H9 (cell line): ENCODE results near the gene LARP1. TPM values are rescaled to one million over a fixed set of nuclear protein-coding genes. Genes with fewer than 3 reads are reported as not detected.

Experiments
- DNase-seq: peaks from one replicate; pipeline ENCODE4 v3.0.0-alpha.2; 2017
- H2AFZ ChIP-seq: one replicate; pipeline ENCODE4 v1.6.1; 2013; ENCODE audit warnings: mild to moderate bottlenecking, low read length, control low read depth, moderate library complexity
- H2AK5ac ChIP-seq: 2 replicates; pipeline ENCODE4 v1.6.1; 2013; ENCODE audit warnings: low read length, control low read depth, mixed read lengths; ENCODE audit not compliant: insufficient read length
- H2BK120ac ChIP-seq: one replicate; pipeline ENCODE4 v1.6.1; 2013; ENCODE audit warnings: low read depth, mild to moderate bottlenecking, low read length, control low read depth, inconsistent platforms; ENCODE audit not compliant: poor library complexity, severe bottlenecking
- H2BK12ac ChIP-seq: 2 replicates; pipeline ENCODE4 v1.6.1; 2013; ENCODE audit warnings: low read length, control low read depth, mixed read lengths, low read depth; ENCODE audit not compliant: insufficient read length
- H2BK15ac ChIP-seq: 2 replicates; pipeline ENCODE4 v1.6.1; 2013; ENCODE audit warnings: low read depth, low read length, control low read depth
- H2BK20ac ChIP-seq: one replicate; pipeline ENCODE4 v1.6.1; 2013; ENCODE audit warnings: low read depth, mild to moderate bottlenecking, low read length, control low read depth, inconsistent platforms; ENCODE audit not compliant: poor library complexity, severe bottlenecking
- H2BK5ac ChIP-seq: 2 replicates; pipeline ENCODE4 v1.6.1; 2013; ENCODE audit warnings: low read length, control low read depth, mixed read lengths; ENCODE audit not compliant: insufficient read length
- H3K14ac ChIP-seq: 2 replicates; pipeline ENCODE4 v1.6.1; 2013; ENCODE audit warnings: low read length, control low read depth; ENCODE audit not compliant: insufficient read depth
- H3K18ac ChIP-seq: 2 replicates; pipeline ENCODE4 v1.6.1; 2013; ENCODE audit warnings: low read depth, mild to moderate bottlenecking, mixed read lengths, low read length, control low read depth; ENCODE audit not compliant: insufficient read length
- H3K23ac ChIP-seq: 2 replicates; pipeline ENCODE4 v1.6.1; 2013; ENCODE audit warnings: low read length, control low read depth, mixed read lengths, low read depth; ENCODE audit not compliant: insufficient read length
- H3K23me2 ChIP-seq: 2 replicates; pipeline ENCODE4 v1.6.1; 2013; ENCODE audit warnings: low read depth, mild to moderate bottlenecking, mixed read lengths, low read length, control low read depth; ENCODE audit not compliant: insufficient read length, poor library complexity, severe bottlenecking
- H3K27ac ChIP-seq: 2 replicates; pipeline ENCODE4 v1.5.1; 2013; ENCODE audit warnings: low read length, control low read depth, mixed read lengths, low read depth; ENCODE audit not compliant: insufficient read length
- H3K27me3 ChIP-seq: 2 replicates; pipeline ENCODE4 v1.6.1; 2013; ENCODE audit warnings: low read length, control low read depth, inconsistent platforms; ENCODE audit not compliant: insufficient read depth
- H3K4ac ChIP-seq: 2 replicates; pipeline ENCODE4 v1.6.1; 2013; ENCODE audit warnings: low read depth, mild to moderate bottlenecking, control low read depth, inconsistent platforms, low read length, moderate library complexity
- H3K4me1 ChIP-seq: 2 replicates; pipeline ENCODE4 v1.6.1; 2013; ENCODE audit warnings: low read length, control low read depth, inconsistent platforms; ENCODE audit not compliant: insufficient read depth
- H3K4me2 ChIP-seq: 2 replicates; pipeline ENCODE4 v1.6.1; 2013; ENCODE audit warnings: low read length, control low read depth, mixed read lengths; ENCODE audit not compliant: insufficient read length, insufficient read depth
- H3K56ac ChIP-seq: 2 replicates; pipeline ENCODE4 v1.6.1; 2013; ENCODE audit warnings: low read depth, mild to moderate bottlenecking, mixed read lengths, low read length, control low read depth; ENCODE audit not compliant: insufficient read length
- H3K79me1 ChIP-seq: 2 replicates; pipeline ENCODE4 v1.6.1; 2013; ENCODE audit warnings: low read depth, mild to moderate bottlenecking, moderate library complexity, low read length, control low read depth, inconsistent platforms; ENCODE audit not compliant: insufficient read depth, poor library complexity, severe bottlenecking
- H3K79me2 ChIP-seq: 2 replicates; pipeline ENCODE4 v1.6.1; 2013; ENCODE audit warnings: low read length, control low read depth, inconsistent platforms; ENCODE audit not compliant: insufficient read depth
- H3K9ac ChIP-seq: 2 replicates; pipeline ENCODE4 v1.6.1; 2013; ENCODE audit warnings: low read length, control low read depth, mixed read lengths; ENCODE audit not compliant: insufficient read length; ENCODE audit errors: extremely low read depth
- H3K9me3 ChIP-seq: one replicate; pipeline ENCODE4 v1.6.1; 2013; ENCODE audit warnings: low read depth, low read length, inconsistent platforms; ENCODE audit not compliant: control insufficient read depth
- H3T11ph ChIP-seq: one replicate; pipeline ENCODE4 v1.6.1; 2013; ENCODE audit warnings: mild to moderate bottlenecking, low read length, control low read depth, inconsistent platforms
- H4K20me1 ChIP-seq: one replicate; pipeline ENCODE4 v1.6.1; 2013; ENCODE audit not compliant: control insufficient read depth, insufficient read length, insufficient read depth
- H4K5ac ChIP-seq: 2 replicates; pipeline ENCODE4 v1.6.1; 2013; ENCODE audit warnings: low read depth, mild to moderate bottlenecking, mixed read lengths, low read length, control low read depth; ENCODE audit not compliant: insufficient read length
- H4K8ac ChIP-seq: replicated peaks from 2 replicates; pipeline ENCODE4 v1.6.1; 2013; ENCODE audit warnings: low read length, control low read depth, mixed read lengths, low read depth; ENCODE audit not compliant: insufficient read length
- H4K91ac ChIP-seq: 2 replicates; pipeline ENCODE4 v1.6.1; 2013; ENCODE audit warnings: low read depth, mild to moderate bottlenecking, moderate library complexity, mixed read lengths, low read length, control low read depth; ENCODE audit not compliant: insufficient read length
- H3K27ac Mint-ChIP-seq, 3 experiments: 2 replicates in 2 of 3; 3 replicates in 1 of 3; pipeline ENCODE4 v1.8.0; 2020 to 2021; ENCODE audit warnings: mixed read lengths in 3 of 3, mild to moderate bottlenecking in 1 of 3, moderate library complexity in 1 of 3
- H3K27me3 Mint-ChIP-seq: 2 replicates; pipeline ENCODE4 v1.8.0; 2021; ENCODE audit warnings: low read depth, mild to moderate bottlenecking, moderate library complexity, mixed read lengths
- H3K36me3 Mint-ChIP-seq, 3 experiments: 2 replicates in 2 of 3; 3 replicates in 1 of 3; pipeline ENCODE4 v1.8.0; 2020 to 2021; ENCODE audit warnings: low read depth in 3 of 3, mixed read lengths in 3 of 3; ENCODE audit not compliant: insufficient read depth in 1 of 3
- H3K4me1 Mint-ChIP-seq, 2 experiments: 2 replicates each; pipeline ENCODE4 v1.8.0; 2020; ENCODE audit warnings: mixed read lengths in 2 of 2
- H3K4me3 Mint-ChIP-seq, 2 experiments: 2 replicates in 1 of 2; 3 replicates in 1 of 2; pipeline ENCODE4 v1.8.0; 2020 to 2021; ENCODE audit warnings: mild to moderate bottlenecking in 2 of 2, mixed read lengths in 2 of 2, moderate library complexity in 1 of 2
- H3K9me3 Mint-ChIP-seq, 2 experiments: 2 replicates in 1 of 2; 3 replicates in 1 of 2; pipeline ENCODE4 v1.8.0; 2020; ENCODE audit warnings: mild to moderate bottlenecking in 2 of 2, mixed read lengths in 2 of 2, moderate library complexity in 1 of 2
- WGBS: extraction: QIAGEN DNeasy Blood & Tissue Kit; methylation state at CpG from one replicate; pipeline ENCODE4 v1.1.7; 2013; ENCODE audit warnings: missing lambda C conversion rate, low lambda C conversion rate, mixed read lengths; ENCODE audit not compliant: insufficient read length; ENCODE audit errors: extremely low coverage; 5-methylcytosine and 5-hydroxymethylcytosine counted together
- long read RNA-seq: library from polyadenylated mRNA; unstranded; transcript quantifications from one replicate; pipeline ENCODE4 v2.0.0, GENCODE V29; 2020
- total RNA-seq: library from RNA; stranded (reverse); gene quantifications from 2 replicates; pipeline ENCODE4 v1.2.1, GENCODE V29; 2021
- TF ChIP-seq, protein P1 (sequence below): fragments of 200-600 bp; sonication (generic); conservative IDR thresholded peaks from 3 replicates; pipeline ENCODE4 v1.8.0; 2021; ENCODE audit warnings: antibody characterized with exemption, mild to moderate bottlenecking

The LARP1 gene
- total RNA-seq: 370 and 405 TPM in 2 replicates
- long read RNA-seq, full-length matches to known transcripts: 6 of 183 reads
- long read RNA-seq, partial matches to known transcripts: 71 of 183 reads
- long read RNA-seq, other reads (novel, unspliced or antisense): 106 of 183 reads

DNA sequence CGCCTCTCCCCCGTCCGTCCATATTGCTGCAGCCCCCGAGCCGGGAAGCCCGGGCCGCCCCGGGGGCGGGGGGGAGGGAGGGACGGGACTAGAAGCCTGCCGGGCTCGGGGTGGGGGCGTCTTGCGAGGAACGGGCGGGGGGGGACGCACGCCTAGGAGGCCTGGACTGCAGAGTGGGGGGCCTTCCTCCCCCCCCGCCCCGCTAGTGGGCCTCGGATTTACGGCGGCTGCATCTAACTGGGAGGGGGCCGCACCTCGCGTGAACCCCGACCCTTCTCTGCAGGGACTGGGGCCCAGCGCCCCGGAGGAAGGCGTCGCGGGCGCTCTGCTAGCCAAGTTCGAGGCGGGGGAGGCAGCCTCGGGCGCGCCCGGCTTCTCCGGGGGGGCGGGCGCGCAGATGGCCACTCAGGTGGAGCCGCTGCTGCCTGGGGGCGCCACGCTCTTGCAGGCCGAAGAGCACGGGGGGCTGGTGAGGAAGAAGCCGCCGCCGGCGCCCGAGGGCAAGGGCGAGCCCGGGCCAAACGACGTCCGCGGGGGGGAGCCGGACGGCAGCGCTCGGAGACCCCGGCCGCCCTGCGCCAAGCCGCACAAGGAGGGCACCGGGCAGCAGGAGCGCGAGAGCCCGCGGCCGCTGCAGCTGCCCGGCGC lies at the start of gene LARP1:
Gene LARP1, plus strand, starts transcription at position 17 of the 648 bp plus-strand sequence. Its CDS starts 381 bp downstream, at position 398.
- Histone ChIP-seq H3K27ac (peak within 1 kb of the TSS; percentile 33), H3K4ac (no peak within 1 kb of the TSS), H2AFZ (no peak within 1 kb of the TSS), H3K23me2 (peaks cover 11% of the 10 kb centered on the region), H3K23ac (no peak within 1 kb of the TSS), H4K5ac (no peak within 1 kb of the TSS), H3K27me3 (no peaks in the 10 kb centered on the region), H3K56ac (no peak within 1 kb of the TSS), H2BK20ac (no peak within 1 kb of the TSS), H3K18ac (peak within 1 kb of the TSS; percentile 79), H3K9me3 (no peaks in the 10 kb centered on the region), H2BK15ac (no peak within 1 kb of the TSS; the same call in 1 of the 2 replicates), H3K79me2 (peaks cover 46% of the 10 kb centered on the region), H3K9ac (peak within 1 kb of the TSS; percentile 88), H4K20me1 (no peaks in the 10 kb centered on the region), H2BK5ac (no peak within 1 kb of the TSS), H2BK12ac (no peak within 1 kb of the TSS), H4K91ac (peak within 1 kb of the TSS; percentile 44), H4K8ac (no peak within 1 kb of the TSS), H3K4me2 (peak within 1 kb of the TSS; percentile 95), H3K79me1 (no peaks in the 10 kb centered on the region), H3T11ph (no peak within 1 kb of the TSS), H2BK120ac (peak within 1 kb of the TSS; percentile 52), H2AK5ac (no peak within 1 kb of the TSS), H3K4me1 (peaks cover 7% of the 10 kb centered on the region), H3K14ac (peak within 1 kb of the TSS; percentile 92)
- Mint-ChIP-seq H3K4me3 (peak within 1 kb of the TSS; percentile 94 to 96), H3K4me1 (peaks cover 45% of the 10 kb centered on the region in 2 experiments), H3K36me3 (peaks cover 0 to 5% (median 4%) of the 10 kb centered on the region in 3 experiments; a peak in 3 of 7 replicates), H3K9me3 (peaks cover 0 to 3% of the 10 kb centered on the region in 2 experiments; a peak in 2 of 5 replicates), H3K27ac (peak within 1 kb of the TSS; percentile 87 to 98 (median 90)), H3K27me3 (peaks cover 2% of the 10 kb centered on the region; the same call in 1 of the 2 replicates)
- WGBS: no CpG with 5 or more reads among the region's 75 CpGs
- TF ChIP-seq, protein P1, sequence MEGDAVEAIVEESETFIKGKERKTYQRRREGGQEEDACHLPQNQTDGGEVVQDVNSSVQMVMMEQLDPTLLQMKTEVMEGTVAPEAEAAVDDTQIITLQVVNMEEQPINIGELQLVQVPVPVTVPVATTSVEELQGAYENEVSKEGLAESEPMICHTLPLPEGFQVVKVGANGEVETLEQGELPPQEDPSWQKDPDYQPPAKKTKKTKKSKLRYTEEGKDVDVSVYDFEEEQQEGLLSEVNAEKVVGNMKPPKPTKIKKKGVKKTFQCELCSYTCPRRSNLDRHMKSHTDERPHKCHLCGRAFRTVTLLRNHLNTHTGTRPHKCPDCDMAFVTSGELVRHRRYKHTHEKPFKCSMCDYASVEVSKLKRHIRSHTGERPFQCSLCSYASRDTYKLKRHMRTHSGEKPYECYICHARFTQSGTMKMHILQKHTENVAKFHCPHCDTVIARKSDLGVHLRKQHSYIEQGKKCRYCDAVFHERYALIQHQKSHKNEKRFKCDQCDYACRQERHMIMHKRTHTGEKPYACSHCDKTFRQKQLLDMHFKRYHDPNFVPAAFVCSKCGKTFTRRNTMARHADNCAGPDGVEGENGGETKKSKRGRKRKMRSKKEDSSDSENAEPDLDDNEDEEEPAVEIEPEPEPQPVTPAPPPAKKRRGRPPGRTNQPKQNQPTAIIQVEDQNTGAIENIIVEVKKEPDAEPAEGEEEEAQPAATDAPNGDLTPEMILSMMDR: no peak
- no peak for DNase-seq
